IPS-20b (cell line): ENCODE measurements around the gene PRR4.

ENCODE experiments used
- H3K27ac ChIP-seq: one replicate; pipeline ENCODE4 v1.5.1; 2013; ENCODE audit warnings: low read length
- H3K27me3 ChIP-seq: 2 replicates; pipeline ENCODE4 v1.6.1; 2013; ENCODE audit warnings: mild to moderate bottlenecking, low read length, inconsistent platforms; ENCODE audit not compliant: insufficient read depth
- H3K36me3 ChIP-seq: 2 replicates; pipeline ENCODE4 v1.6.1; 2013; ENCODE audit warnings: low read depth, mild to moderate bottlenecking, inconsistent platforms, low read length, moderate library complexity; ENCODE audit not compliant: insufficient read depth
- H3K4me1 ChIP-seq: 2 replicates; pipeline ENCODE4 v1.6.1; 2013; ENCODE audit warnings: mild to moderate bottlenecking, control low read depth, inconsistent platforms, low read length, moderate library complexity; ENCODE audit not compliant: insufficient read depth
- H3K4me3 ChIP-seq: 2 replicates; pipeline ENCODE4 v1.5.1; 2013; ENCODE audit warnings: mild to moderate bottlenecking, low read length, inconsistent platforms
- H3K9ac ChIP-seq: 2 replicates; pipeline ENCODE4 v1.6.1; 2013; ENCODE audit warnings: low read depth, mild to moderate bottlenecking, inconsistent platforms, low read length, moderate library complexity
- H3K9me3 ChIP-seq: 2 replicates; pipeline ENCODE4 v1.6.1; 2013; ENCODE audit warnings: mild to moderate bottlenecking, low read depth, low read length, inconsistent platforms; ENCODE audit not compliant: insufficient read depth

The PRR4 gene

DNA sequence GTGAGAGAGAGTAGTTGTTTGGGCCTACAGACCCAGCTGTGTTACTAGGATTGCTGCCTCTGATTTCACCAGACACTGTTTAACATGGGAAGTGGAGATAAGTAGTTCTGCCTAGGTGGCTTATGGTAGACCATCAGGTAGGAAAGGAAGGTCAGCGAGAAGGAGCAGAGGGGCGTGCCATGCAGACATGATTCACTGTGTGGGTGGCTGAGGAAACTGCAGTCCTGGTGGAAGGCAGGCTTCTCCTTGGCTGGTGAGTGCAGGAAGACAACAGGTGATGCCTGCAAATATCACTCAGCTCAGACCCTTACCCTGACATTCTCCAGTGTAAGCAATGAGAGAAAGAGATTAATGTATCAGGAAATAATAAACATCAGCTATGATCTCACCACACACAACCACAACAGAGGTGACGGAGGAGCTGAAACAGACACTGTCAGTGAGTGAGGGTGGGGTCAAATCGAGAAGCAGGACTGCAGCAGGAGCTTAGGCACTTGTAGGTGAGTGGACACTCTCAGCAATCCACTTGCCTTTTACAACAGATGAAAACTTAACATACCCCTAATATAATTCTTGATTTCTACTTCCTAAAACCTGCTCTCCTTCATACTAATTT is 2.1 kb upstream of the PRR4 start:
- no peaks in the 10 kb centered on the region for H3K36me3 ChIP-seq
- H3K4me3 ChIP-seq: no peak overlapping the region
- no peaks in the 10 kb centered on the region for H3K27me3 ChIP-seq
- H3K4me1 ChIP-seq: no peaks in the 10 kb centered on the region
- H3K27ac ChIP-seq: no peak overlapping the region
- no peak overlapping the region for H3K9ac ChIP-seq
- peaks cover 14% of the 10 kb centered on the region for H3K9me3 ChIP-seq

DNA sequence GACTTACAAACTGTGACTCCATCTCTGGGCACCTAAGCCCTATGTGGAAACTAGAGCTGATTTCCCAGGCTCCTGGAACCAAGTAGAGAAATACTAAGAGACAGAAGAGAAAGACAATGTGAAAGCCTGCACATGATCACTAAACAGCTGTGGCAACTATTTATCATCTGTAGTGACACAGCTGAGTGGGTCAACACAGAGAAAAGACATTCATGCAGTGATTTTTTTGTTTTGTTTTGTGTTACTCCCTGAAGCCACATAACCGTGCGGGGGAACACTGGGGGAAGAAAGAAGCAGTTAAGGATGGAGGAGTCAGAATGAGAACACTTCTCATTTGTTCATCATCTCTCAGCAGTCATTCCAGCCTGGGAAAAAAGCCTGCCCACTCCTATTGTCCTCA is 1.5 kb downstream of the PRR4 start:
- no peak overlapping the region for H3K4me3 ChIP-seq
- H3K27ac ChIP-seq: no peak overlapping the region
- H3K27me3 ChIP-seq: no peaks in the 10 kb centered on the region
- H3K9ac ChIP-seq: no peak overlapping the region
- no peaks in the 10 kb centered on the region for H3K36me3 ChIP-seq
- H3K4me1 ChIP-seq: peaks cover 4% of the 10 kb centered on the region; the same call in 1 of the 2 replicates
- H3K9me3 ChIP-seq: no peaks in the 10 kb centered on the region

DNA sequence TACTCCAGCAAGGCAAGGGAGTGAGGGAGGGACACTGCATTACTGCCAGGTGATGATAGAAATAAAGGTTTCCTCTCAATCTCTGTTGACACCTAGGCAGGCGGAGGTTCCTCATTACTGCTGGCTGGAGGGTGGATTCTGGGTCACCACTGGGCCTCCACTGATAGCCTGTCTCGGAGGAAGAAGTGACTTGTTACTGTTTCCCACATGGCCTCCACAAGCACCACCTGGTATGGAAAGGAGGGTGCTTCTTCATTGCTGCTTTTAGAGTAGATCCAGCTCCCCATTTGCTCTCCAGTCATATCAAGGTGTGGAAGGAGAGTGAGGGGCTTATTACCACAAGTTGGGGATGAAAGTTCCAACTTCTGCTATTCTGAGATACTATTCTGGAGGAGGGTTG is 6.4 kb downstream of the PRR4 start:
- H3K36me3 ChIP-seq: no peaks in the 10 kb centered on the region
- no peak overlapping the region for H3K4me3 ChIP-seq
- H3K9ac ChIP-seq: no peak overlapping the region
- H3K27ac ChIP-seq: no peak overlapping the region
- H3K27me3 ChIP-seq: no peaks in the 10 kb centered on the region
- H3K9me3 ChIP-seq: no peaks in the 10 kb centered on the region
- peaks cover 4% of the 10 kb centered on the region; the same call in 1 of the 2 replicates for H3K4me1 ChIP-seq

DNA sequence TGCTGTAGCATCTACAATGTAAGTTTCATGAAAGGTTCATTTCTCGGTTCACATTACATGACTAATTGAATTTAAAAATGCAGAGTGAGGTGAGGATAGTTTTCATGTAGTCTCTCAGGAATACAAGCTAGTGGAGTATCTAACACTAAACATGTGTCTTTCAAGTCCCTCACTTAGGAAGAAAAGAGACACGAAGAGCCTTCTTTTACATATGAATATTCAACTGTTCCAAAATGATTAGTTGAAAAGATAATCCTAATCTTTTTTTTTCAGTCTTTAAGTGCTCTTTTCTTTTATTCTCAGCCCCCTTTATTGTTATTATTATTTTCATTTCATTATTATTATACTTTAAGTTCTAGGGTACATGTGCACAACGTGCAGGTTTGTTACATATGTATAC is 10.8 kb downstream of the PRR4 start:
- H3K4me3 ChIP-seq: no peak overlapping the region
- peaks cover 1% of the 10 kb centered on the region; the same call in 1 of the 2 replicates for H3K4me1 ChIP-seq
- H3K36me3 ChIP-seq: no peaks in the 10 kb centered on the region
- no peak overlapping the region for H3K9ac ChIP-seq
- H3K27ac ChIP-seq: no peak overlapping the region
- no peaks in the 10 kb centered on the region for H3K9me3 ChIP-seq
- no peaks in the 10 kb centered on the region for H3K27me3 ChIP-seq

DNA sequence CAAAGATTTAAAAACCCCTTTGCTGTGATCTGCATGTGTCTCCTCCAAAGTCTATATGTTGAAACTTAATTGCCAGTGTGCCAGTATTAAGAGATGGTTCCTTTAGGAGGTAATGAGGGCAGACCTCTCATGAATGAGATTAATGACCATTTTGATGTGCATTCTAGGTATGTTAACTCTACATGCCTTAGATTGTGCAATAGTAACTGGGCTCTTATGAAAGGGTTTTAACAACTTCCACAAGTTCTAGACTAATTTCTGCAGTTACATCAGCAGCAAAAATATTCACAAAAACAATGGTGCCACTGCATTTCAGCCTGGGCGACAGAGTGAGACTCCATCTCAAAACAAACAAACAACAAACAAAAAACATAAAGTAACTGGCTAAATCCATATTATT is 19.3 kb downstream of the PRR4 start:
- H3K4me3 ChIP-seq: no peak overlapping the region
- H3K27me3 ChIP-seq: no peaks in the 10 kb centered on the region
- no peaks in the 10 kb centered on the region for H3K9me3 ChIP-seq
- H3K9ac ChIP-seq: no peak overlapping the region
- H3K4me1 ChIP-seq: no peaks in the 10 kb centered on the region
- no peaks in the 10 kb centered on the region for H3K36me3 ChIP-seq
- H3K27ac ChIP-seq: no peak overlapping the region

DNA sequence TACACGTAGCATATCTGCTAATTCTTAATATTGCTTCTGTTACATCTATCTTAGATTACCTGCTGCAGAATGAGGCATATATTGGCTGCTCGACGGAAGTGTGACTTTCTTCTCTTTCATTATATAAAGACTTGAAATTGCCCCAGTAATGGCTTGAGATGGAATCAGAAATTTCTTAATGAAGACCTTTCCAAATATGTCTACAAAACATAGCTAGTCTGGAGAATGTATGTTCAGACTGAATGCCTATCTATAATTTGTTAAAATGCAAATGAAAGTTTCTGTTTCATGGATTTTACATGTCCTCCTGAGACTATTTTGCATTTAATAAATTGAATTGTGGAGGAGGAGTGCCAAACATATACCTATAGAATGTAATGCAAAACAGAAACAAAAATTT is 23.0 kb downstream of the PRR4 start, which contains the start of gene TAS2R10:
Gene TAS2R10 (minus strand): TSS at position 101 of the 400 bp plus-strand sequence. CDS start 89 bp downstream, at position 12.
- no peaks in the 10 kb centered on the region for H3K36me3 ChIP-seq
- no peak within 1 kb of the TSS for H3K27ac ChIP-seq
- no peaks in the 10 kb centered on the region for H3K9me3 ChIP-seq
- no peaks in the 10 kb centered on the region for H3K27me3 ChIP-seq
- no peak within 1 kb of the TSS for H3K4me3 ChIP-seq
- H3K4me1 ChIP-seq: no peaks in the 10 kb centered on the region
- H3K9ac ChIP-seq: no peak within 1 kb of the TSS

DNA sequence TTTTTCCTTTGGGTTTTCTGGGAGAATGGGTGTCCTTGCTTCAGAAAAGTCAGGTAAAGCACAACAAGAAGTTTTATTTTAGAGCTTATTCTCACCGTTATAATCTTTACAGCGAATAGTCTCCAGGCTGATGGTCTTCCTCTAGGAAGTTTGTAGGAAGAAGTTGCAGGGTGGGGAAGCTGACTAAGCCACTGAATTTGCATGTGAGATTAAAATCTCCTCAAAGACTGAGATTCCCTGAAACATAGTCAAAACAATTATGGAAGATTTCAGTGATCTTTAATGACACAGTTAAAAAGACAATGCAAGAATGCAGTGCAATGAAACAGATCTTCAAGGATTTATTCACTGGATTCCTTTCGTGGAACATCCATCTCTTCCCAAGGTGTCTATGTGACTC is 24.3 kb downstream of the PRR4 start:
- H3K27ac ChIP-seq: no peak overlapping the region
- H3K4me1 ChIP-seq: no peaks in the 10 kb centered on the region
- H3K9ac ChIP-seq: no peak overlapping the region
- H3K4me3 ChIP-seq: no peak overlapping the region
- H3K36me3 ChIP-seq: no peaks in the 10 kb centered on the region
- H3K9me3 ChIP-seq: no peaks in the 10 kb centered on the region
- no peaks in the 10 kb centered on the region for H3K27me3 ChIP-seq

DNA sequence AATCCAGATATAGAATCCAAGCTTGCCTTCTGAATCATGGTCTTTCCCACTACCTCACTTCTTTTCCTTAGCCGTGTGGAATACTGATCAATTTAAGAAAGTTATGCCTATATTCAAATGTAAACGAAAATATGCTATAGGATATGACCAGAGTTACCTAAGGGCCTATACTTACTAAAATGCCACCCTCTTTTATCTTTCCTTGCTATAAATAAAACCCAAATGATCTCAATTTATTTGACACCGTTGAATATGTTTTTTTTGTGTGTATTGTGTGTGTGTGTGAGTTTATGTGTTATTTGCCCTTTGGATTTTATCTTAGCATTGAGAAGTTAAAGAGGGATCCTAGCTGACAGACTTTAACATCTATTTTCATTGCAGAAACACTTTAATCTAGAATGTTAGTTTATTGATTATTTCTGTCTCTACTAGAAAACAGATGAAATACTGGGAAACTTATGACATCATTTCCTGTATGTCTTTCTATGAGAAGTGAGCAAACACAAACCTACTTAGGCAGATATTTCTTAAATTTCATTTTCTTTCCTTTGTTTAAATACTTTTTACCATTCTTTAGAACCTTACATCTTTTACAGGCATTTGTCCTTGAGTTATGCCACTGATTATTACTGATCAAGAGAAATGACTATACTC is 37.3 kb downstream of the PRR4 start:
- H3K36me3 ChIP-seq: no peaks in the 10 kb centered on the region
- H3K4me1 ChIP-seq: no peaks in the 10 kb centered on the region
- no peaks in the 10 kb centered on the region for H3K9me3 ChIP-seq
- no peak overlapping the region for H3K27ac ChIP-seq
- no peak overlapping the region for H3K4me3 ChIP-seq
- H3K9ac ChIP-seq: no peak overlapping the region
- no peaks in the 10 kb centered on the region for H3K27me3 ChIP-seq

DNA sequence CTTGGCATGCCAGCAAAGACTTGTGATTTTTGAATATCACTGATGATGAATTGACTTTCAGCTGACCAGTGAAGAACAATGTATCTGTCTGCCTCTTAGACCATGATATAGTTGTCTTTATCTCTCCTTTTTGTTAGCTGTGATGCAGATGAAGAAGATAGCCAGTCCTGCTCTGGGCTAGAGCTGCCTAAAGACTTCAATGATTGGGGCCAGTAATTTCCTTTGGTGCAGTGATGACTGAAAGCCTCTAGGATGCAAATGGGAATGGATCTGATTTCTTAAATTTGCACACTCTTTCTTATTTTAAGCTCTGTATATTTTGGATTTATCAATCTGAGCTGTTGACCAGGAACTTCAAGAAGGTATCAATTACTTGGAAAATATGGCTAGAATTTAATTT is 39.2 kb downstream of the PRR4 start, which contains the start of gene TAS2R9:
Gene TAS2R9 (minus strand): TSS at position 101 of the 400 bp plus-strand sequence. CDS start 93 bp downstream, at position 8.
- H3K9me3 ChIP-seq: no peaks in the 10 kb centered on the region
- no peaks in the 10 kb centered on the region for H3K36me3 ChIP-seq
- no peak within 1 kb of the TSS for H3K4me3 ChIP-seq

DNA sequence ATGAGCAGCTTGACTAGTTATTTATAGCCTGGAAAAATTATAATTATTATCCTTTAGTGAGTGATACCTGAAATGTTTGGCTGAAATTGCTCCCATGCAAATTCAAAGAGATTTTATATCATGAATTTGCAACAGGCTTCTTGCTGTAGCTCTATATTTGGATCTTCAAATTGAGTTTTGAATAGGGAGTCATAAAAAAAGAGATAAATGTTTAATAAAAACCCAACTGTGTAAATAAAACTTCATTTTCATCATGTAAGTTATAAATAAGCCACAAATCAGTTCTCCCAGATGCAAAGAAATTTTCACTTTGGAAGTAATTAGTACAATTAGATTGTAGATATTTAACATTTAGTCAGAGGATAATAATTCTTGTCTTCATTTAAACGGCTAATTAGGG is 42.1 kb downstream of the PRR4 start, which contains the start of gene TAS2R8:
Gene TAS2R8 (minus strand): TSS at position 101 of the 400 bp plus-strand sequence. CDS start 306 bp downstream, outside the sequence.
- Histone ChIP-seq H3K27me3 (no peaks in the 10 kb centered on the region), H3K27ac (no peak within 1 kb of the TSS), H3K36me3 (no peaks in the 10 kb centered on the region), H3K4me1 (peaks cover 10% of the 10 kb centered on the region), H3K4me3 (no peak within 1 kb of the TSS), H3K9ac (no peak within 1 kb of the TSS), H3K9me3 (no peaks in the 10 kb centered on the region)

More for the DNA sequence above, 39.2 kb downstream of the PRR4 start, which contains the start of gene TAS2R9:
- Histone ChIP-seq H3K4me1 (no peaks in the 10 kb centered on the region; the same call in 1 of the 2 replicates), H3K27ac (no peak within 1 kb of the TSS), H3K27me3 (no peaks in the 10 kb centered on the region), H3K9ac (no peak within 1 kb of the TSS)

DNA sequence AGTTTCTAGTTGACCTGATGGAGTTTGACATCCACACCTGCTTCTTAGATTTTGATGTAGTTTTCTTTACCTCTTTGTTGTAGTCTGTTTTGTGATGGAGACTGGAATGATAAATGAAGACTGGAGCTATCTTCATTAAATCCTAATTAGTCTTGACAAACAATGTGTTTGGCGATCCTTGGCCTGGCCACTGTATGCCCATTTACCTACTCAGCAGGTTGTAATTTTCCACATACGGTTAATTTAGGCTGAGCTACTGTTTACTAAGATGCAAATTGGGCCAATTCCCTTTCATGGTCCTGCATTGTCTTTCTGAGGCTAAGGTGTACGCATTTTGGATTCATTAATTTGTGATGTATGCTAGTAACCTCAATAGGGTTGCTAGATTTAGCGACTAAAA is 46.7 kb downstream of the PRR4 start, which contains the start of gene TAS2R7:
Gene TAS2R7 (minus strand): TSS at position 41 of the 400 bp plus-strand sequence. CDS start 57 bp downstream, outside the sequence.
- no peak within 1 kb of the TSS for H3K9ac ChIP-seq
- H3K9me3 ChIP-seq: no peaks in the 10 kb centered on the region
- peak within 1 kb of the TSS; percentile 17; the same call in 1 of the 2 replicates for H3K4me3 ChIP-seq
- no peaks in the 10 kb centered on the region for H3K36me3 ChIP-seq
- peaks cover 21% of the 10 kb centered on the region for H3K4me1 ChIP-seq
- no peaks in the 10 kb centered on the region for H3K27me3 ChIP-seq
- H3K27ac ChIP-seq: no peak within 1 kb of the TSS

DNA sequence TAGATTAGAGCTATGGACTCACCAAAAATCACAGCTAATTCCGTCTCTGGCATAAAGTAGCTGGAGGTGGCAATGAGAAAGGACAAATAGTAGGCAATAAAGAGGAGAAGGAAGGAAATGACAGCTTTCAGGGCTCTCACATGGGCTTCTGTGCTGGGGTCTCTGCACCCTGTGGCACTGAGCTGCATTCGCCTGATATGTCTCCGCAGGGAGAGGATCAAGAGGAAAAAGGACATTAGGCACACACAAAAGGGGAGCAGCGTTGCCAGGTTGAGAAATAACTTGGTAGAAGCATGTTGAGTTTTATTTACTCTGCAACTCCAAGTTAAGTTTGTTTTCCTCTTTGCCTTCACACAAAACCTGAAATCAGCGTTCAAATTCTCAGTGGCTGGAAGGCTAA is 47.5 kb downstream of the PRR4 start:
- H3K27me3 ChIP-seq: no peaks in the 10 kb centered on the region

More for the DNA sequence above, 47.5 kb downstream of the PRR4 start:
- Histone ChIP-seq H3K27ac (no peak overlapping the region), H3K4me3 (no peak overlapping the region), H3K4me1 (peaks cover 21% of the 10 kb centered on the region), H3K9ac (no peak overlapping the region), H3K9me3 (no peaks in the 10 kb centered on the region), H3K36me3 (no peaks in the 10 kb centered on the region)
